GM12878 (cell line): ENCODE measurements around the gene WIPF2. TPM values are rescaled to one million over a fixed set of nuclear protein-coding genes. Genes with fewer than 3 reads are reported as not detected.

Experiments used
- ATF7 ChIP-seq: fragments of 450-650 bp; IDR thresholded peaks from 2 replicates; pipeline ENCODE4 v1.6.1; 2016; ENCODE audit warnings: low read depth, mild to moderate bottlenecking
- BHLHE40 ChIP-seq, 2 experiments: fragments of 450-650 bp in 1 of 2; IDR thresholded peaks; 2 replicates each; pipeline ENCODE4 v1.6.1; 2011 to 2017; ENCODE audit warnings: low read depth in 2 of 2, borderline replicate concordance in 1 of 2, improper control_type of control experiment in 1 of 2, low read length in 1 of 2, mild to moderate bottlenecking in 1 of 2
- CHD2 ChIP-seq: IDR thresholded peaks from 2 replicates; pipeline ENCODE4 v1.6.1; 2011; ENCODE audit warnings: low read depth, low read length, improper control_type of control experiment, borderline replicate concordance
- EGR1 ChIP-seq, 2 experiments: IDR thresholded peaks; 1 replicate in 1 of 2; 2 replicates in 1 of 2; pipeline ENCODE4 v1.6.1; 2011 to 2012; ENCODE audit warnings: low read depth in 2 of 2, low read length in 2 of 2, borderline replicate concordance in 1 of 2, mild to moderate bottlenecking in 1 of 2, moderate library complexity in 1 of 2
- FOS ChIP-seq: IDR thresholded peaks from 3 replicates; pipeline ENCODE4 v1.6.1; 2011; ENCODE audit warnings: borderline replicate concordance; ENCODE audit not compliant: insufficient read length; ENCODE audit errors: extremely low read depth
- IKZF1 ChIP-seq: fragments of 450-650 bp; conservative IDR thresholded peaks from 2 replicates; pipeline ENCODE4 v1.6.1; 2017; ENCODE audit warnings: antibody characterized with exemption, mild to moderate bottlenecking
- MEF2A ChIP-seq: IDR thresholded peaks from 2 replicates; pipeline ENCODE4 v1.6.1; 2011; ENCODE audit warnings: low read depth, mild to moderate bottlenecking, low read length, moderate library complexity; ENCODE audit not compliant: insufficient read depth
- MYC ChIP-seq: IDR thresholded peaks from 2 replicates; pipeline ENCODE4 v1.6.1; 2011; ENCODE audit warnings: mild to moderate bottlenecking, low read length, moderate library complexity, inconsistent platforms; ENCODE audit not compliant: insufficient read depth, insufficient replicate concordance, insufficient read length, severe bottlenecking
- NBN ChIP-seq: fragments of 450-650 bp; IDR thresholded peaks from 2 replicates; pipeline ENCODE4 v1.6.1; 2016
- NFYB ChIP-seq: IDR thresholded peaks from 2 replicates; pipeline ENCODE4 v1.6.1; 2011; ENCODE audit warnings: low read depth, mild to moderate bottlenecking, low read length, improper control_type of control experiment, moderate library complexity; ENCODE audit not compliant: insufficient read depth
- NRF1 ChIP-seq: conservative IDR thresholded peaks from 2 replicates; pipeline ENCODE4 v1.6.1; 2011; ENCODE audit warnings: mild to moderate bottlenecking, low read depth, low read length, improper control_type of control experiment
- PAX5 ChIP-seq: IDR thresholded peaks from 2 replicates; pipeline ENCODE4 v1.6.1; 2011; ENCODE audit warnings: low read depth, low read length, borderline replicate concordance
- POLR2AphosphoS2 ChIP-seq: IDR thresholded peaks from 2 replicates; pipeline ENCODE4 v1.6.1; 2011; ENCODE audit warnings: low read depth, mild to moderate bottlenecking, low read length, improper control_type of control experiment, moderate library complexity
- RAD21 ChIP-seq: IDR thresholded peaks from 2 replicates; pipeline ENCODE4 v1.6.1; 2011; ENCODE audit warnings: mild to moderate bottlenecking, low read depth, low read length, moderate library complexity; ENCODE audit not compliant: insufficient read depth
- RAD51 ChIP-seq: fragments of 450-650 bp; IDR thresholded peaks from 2 replicates; pipeline ENCODE4 v1.6.1; 2016; ENCODE audit warnings: moderate library complexity, mild to moderate bottlenecking, inconsistent platforms
- RBBP5 ChIP-seq: fragments of 200-600 bp; sonication (generic); conservative IDR thresholded peaks from 2 replicates; pipeline ENCODE4 v1.6.1; 2016
- RCOR1 ChIP-seq: conservative IDR thresholded peaks from 2 replicates; pipeline ENCODE4 v1.6.1; 2012; ENCODE audit warnings: low read depth, low read length, improper control_type of control experiment
- RELA ChIP-seq: fragments of 450-650 bp; IDR thresholded peaks from 2 replicates; pipeline ENCODE4 v1.8.0; 2014; ENCODE audit warnings: borderline replicate concordance; ENCODE audit not compliant: partially characterized antibody
- RFX5 ChIP-seq: IDR thresholded peaks from 2 replicates; pipeline ENCODE4 v1.6.1; 2011; ENCODE audit warnings: low read depth, low read length, improper control_type of control experiment
- SMAD1 ChIP-seq: fragments of 450-650 bp; IDR thresholded peaks from 2 replicates; pipeline ENCODE4 v1.6.1; 2018; ENCODE audit warnings: mild to moderate bottlenecking, low read depth; ENCODE audit not compliant: partially characterized antibody
- STAT1 ChIP-seq: fragments of 450-650 bp; conservative IDR thresholded peaks from 2 replicates; pipeline ENCODE4 v1.6.1; 2014; ENCODE audit warnings: antibody characterized with exemption, mild to moderate bottlenecking
- ZSCAN29 ChIP-seq: fragments of 450-650 bp; IDR thresholded peaks from 2 replicates; pipeline ENCODE4 v1.6.1; 2017; ENCODE audit warnings: mild to moderate bottlenecking, moderate library complexity
- polyA plus RNA-seq, 11 experiments: library from polyadenylated mRNA; depleted of rRNA in 4 of 11; unstranded in 6 of 11; stranded (reverse) in 5 of 11; fragments of >200 nt; fragmentation: Nextera tagmentation in 4 of 11; fragmentation: Illumina TruSeq in 1 of 11; extraction: Ambion mirVana in 4 of 11; extraction: Trizol in 1 of 11; gene quantifications; 1 replicate in 1 of 11; 2 replicates in 10 of 11; pipeline versions ENCODE4 v1.2.1 to v1.2.3, GENCODE V29; 2011 to 2016; ENCODE audit warnings: inconsistent platforms in 2 of 11, missing spikeins in 2 of 11, low read depth in 1 of 11
- total RNA-seq, 4 experiments: library from RNA; depleted of rRNA in 3 of 4; stranded (reverse); fragments of >200 nt in 3 of 4; fragmentation: Illumina TruSeq in 1 of 4; extraction: Trizol in 1 of 4; gene quantifications; 2 replicates each; pipeline versions ENCODE4 v1.2.1 to v1.2.3, GENCODE V29; 2013 to 2021
- TF ChIP-seq, protein P1 (sequence below): fragments of 450-650 bp; conservative IDR thresholded peaks from 2 replicates; pipeline ENCODE4 v1.6.1; 2017; ENCODE audit warnings: mild to moderate bottlenecking, moderate library complexity
- TF ChIP-seq, protein P2 (sequence below): IDR thresholded peaks from 2 replicates; pipeline ENCODE4 v1.6.1; 2011; ENCODE audit warnings: low read depth, mild to moderate bottlenecking, low read length, moderate library complexity, borderline replicate concordance; ENCODE audit errors: extremely low read depth
- TF ChIP-seq, protein P3 (sequence below), 3 experiments: IDR thresholded peaks in 2 of 3; conservative IDR thresholded peaks in 1 of 3; 2 replicates each; pipeline ENCODE4 v1.5.1; 2011; ENCODE audit warnings: low read depth in 3 of 3, low read length in 3 of 3, mild to moderate bottlenecking in 3 of 3, control low read depth in 2 of 3, moderate library complexity in 2 of 3, inconsistent platforms in 1 of 3, mixed read lengths in 1 of 3; ENCODE audit not compliant: control insufficient read depth in 2 of 3, insufficient read depth in 1 of 3; ENCODE audit errors: extremely low read depth in 1 of 3

The WIPF2 gene
- total and polyA plus RNA-seq, 10 of the 15 experiments (the other 5 are each of a cell fraction or from before 2014, with no cell fraction given): 4.2 to 20.8 (median 7.1) TPM

DNA sequence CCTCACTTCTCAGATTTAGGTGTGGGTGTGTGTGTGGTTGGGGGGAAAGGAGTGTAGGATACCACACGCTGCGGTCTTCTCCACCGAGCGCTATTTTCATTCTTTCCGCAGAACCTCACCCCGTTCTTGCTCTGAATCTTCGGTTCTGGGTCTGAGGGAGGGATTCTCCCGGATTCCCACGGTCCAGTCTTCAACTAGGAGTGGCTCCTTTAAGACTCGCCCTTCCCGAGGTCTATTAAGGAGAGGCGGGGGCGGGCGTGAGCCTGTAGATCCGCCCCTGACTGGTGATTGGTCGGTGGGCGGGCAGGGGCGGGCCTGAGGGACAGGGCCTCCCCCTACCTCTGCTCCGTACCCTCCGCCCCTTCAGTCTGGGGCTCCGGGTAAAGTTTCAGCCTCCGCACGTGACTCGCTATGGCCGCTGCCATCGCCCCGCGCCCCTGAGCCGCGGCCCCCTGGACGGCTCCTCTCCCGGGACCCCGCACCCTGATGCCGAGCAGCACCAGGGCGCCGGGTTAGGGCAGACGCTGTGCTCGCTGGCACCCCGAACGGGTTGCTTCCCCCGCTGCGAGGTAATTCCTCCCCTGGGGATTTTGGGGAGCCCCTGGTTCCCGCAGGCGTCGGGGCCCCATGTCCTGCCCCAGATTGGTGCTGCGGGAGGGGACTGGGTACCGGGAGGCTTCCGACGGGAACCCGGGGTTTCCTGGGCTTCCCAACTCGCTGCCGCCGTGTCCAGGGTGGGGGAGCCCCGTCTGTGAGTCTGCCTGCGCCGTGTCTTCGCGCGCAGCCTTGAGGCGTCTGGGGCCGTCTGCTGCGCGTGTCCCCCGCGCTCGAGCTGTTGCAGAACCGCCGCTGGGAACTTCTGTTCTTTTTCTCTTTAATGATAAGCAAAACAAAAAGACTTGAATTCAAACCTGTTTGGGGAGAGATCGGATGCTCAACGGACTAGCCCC is 99.1 kb downstream of the WIPF2 start (continued):
- TF ChIP-seq NFYB (peak; percentile 90), PAX5 (peak; percentile 17; the same call in 1 of the 2 replicates), RAD51 (peak; percentile 81), RAD21 (no peak), FOS (peak; percentile 4), NRF1 (peak; percentile 26; the same call in 1 of the 2 replicates), CHD2 (peak; percentile 14; the same call in 1 of the 2 replicates), NBN (0 out of 2 replicates have a peak, but pooled peaks have one; percentile 49), RFX5 (no peak), ATF7 (peak; percentile 26; the same call in 1 of the 2 replicates), MEF2A (no peak), RCOR1 (no peak), STAT1 (no peak), IKZF1 (peak; percentile 94), POLR2AphosphoS2 (0 out of 2 replicates have a peak, but pooled peaks have one; percentile 7), MYC (peak; percentile 26), EGR1 (IDR thresholded peaks at IDR 0.05; ENCODE audit: borderline replicate concordance in 1 of 2, low read depth in 2 of 2, low read length in 2 of 2) (peak in 1 of 2 experiments; percentile 88; a peak in 2 of 3 replicates), BHLHE40 (IDR thresholded peaks at IDR 0.05; ENCODE audit: borderline replicate concordance in 1 of 2, low read depth in 2 of 2, low read length in 1 of 2) (peak; percentile 97 to 99), RELA (no peak), RBBP5 (no peak), SMAD1 (no peak), ZSCAN29 (no peak)
- TF ChIP-seq, protein P1, sequence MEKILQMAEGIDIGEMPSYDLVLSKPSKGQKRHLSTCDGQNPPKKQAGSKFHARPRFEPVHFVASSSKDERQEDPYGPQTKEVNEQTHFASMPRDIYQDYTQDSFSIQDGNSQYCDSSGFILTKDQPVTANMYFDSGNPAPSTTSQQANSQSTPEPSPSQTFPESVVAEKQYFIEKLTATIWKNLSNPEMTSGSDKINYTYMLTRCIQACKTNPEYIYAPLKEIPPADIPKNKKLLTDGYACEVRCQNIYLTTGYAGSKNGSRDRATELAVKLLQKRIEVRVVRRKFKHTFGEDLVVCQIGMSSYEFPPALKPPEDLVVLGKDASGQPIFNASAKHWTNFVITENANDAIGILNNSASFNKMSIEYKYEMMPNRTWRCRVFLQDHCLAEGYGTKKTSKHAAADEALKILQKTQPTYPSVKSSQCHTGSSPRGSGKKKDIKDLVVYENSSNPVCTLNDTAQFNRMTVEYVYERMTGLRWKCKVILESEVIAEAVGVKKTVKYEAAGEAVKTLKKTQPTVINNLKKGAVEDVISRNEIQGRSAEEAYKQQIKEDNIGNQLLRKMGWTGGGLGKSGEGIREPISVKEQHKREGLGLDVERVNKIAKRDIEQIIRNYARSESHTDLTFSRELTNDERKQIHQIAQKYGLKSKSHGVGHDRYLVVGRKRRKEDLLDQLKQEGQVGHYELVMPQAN: peak; percentile 94
- TF ChIP-seq, protein P2, sequence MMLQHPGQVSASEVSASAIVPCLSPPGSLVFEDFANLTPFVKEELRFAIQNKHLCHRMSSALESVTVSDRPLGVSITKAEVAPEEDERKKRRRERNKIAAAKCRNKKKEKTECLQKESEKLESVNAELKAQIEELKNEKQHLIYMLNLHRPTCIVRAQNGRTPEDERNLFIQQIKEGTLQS: no peak
- TF ChIP-seq, protein P3, sequence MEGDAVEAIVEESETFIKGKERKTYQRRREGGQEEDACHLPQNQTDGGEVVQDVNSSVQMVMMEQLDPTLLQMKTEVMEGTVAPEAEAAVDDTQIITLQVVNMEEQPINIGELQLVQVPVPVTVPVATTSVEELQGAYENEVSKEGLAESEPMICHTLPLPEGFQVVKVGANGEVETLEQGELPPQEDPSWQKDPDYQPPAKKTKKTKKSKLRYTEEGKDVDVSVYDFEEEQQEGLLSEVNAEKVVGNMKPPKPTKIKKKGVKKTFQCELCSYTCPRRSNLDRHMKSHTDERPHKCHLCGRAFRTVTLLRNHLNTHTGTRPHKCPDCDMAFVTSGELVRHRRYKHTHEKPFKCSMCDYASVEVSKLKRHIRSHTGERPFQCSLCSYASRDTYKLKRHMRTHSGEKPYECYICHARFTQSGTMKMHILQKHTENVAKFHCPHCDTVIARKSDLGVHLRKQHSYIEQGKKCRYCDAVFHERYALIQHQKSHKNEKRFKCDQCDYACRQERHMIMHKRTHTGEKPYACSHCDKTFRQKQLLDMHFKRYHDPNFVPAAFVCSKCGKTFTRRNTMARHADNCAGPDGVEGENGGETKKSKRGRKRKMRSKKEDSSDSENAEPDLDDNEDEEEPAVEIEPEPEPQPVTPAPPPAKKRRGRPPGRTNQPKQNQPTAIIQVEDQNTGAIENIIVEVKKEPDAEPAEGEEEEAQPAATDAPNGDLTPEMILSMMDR (IDR thresholded peaks at IDR 0.05 in 2 of 3, conservative IDR thresholded peaks at IDR 0.05 in 1 of 3; ENCODE audit: control insufficient read depth in 2 of 3, extremely low read depth in 1 of 3, insufficient read depth in 1 of 3, low read depth in 3 of 3, low read length in 3 of 3): no peak
